SK-N-SH (cell line): ENCODE results near the gene PEAK1.

Source experiments
- TF ChIP-seq, protein P1 (sequence below): fragments of 200-600 bp; sonication (generic); IDR thresholded peaks from 2 replicates; pipeline ENCODE4 v1.6.1; 2017; ENCODE audit warnings: antibody characterized with exemption, mild to moderate bottlenecking, moderate library complexity
- TF ChIP-seq, protein P2 (sequence below): IDR thresholded peaks from 2 replicates; pipeline ENCODE4 v1.4.0; 2012; ENCODE audit warnings: low read depth, borderline replicate concordance

- TF ChIP-seq, protein P1, sequence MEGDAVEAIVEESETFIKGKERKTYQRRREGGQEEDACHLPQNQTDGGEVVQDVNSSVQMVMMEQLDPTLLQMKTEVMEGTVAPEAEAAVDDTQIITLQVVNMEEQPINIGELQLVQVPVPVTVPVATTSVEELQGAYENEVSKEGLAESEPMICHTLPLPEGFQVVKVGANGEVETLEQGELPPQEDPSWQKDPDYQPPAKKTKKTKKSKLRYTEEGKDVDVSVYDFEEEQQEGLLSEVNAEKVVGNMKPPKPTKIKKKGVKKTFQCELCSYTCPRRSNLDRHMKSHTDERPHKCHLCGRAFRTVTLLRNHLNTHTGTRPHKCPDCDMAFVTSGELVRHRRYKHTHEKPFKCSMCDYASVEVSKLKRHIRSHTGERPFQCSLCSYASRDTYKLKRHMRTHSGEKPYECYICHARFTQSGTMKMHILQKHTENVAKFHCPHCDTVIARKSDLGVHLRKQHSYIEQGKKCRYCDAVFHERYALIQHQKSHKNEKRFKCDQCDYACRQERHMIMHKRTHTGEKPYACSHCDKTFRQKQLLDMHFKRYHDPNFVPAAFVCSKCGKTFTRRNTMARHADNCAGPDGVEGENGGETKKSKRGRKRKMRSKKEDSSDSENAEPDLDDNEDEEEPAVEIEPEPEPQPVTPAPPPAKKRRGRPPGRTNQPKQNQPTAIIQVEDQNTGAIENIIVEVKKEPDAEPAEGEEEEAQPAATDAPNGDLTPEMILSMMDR, result no peak
- TF ChIP-seq, protein P2, sequence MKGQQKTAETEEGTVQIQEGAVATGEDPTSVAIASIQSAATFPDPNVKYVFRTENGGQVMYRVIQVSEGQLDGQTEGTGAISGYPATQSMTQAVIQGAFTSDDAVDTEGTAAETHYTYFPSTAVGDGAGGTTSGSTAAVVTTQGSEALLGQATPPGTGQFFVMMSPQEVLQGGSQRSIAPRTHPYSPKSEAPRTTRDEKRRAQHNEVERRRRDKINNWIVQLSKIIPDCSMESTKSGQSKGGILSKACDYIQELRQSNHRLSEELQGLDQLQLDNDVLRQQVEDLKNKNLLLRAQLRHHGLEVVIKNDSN, result no peak
Observed at GRCh38 chr15:77413699-77414349, 6.1 kb downstream of the PEAK1 start.
